Uterus (tissue), 4 donors: Measurements from ENCODE around the gene PSMB10. TPM values are rescaled to one million over a fixed set of nuclear protein-coding genes. Genes with fewer than 3 reads are reported as not detected.

Experiments
- DNase-seq, 2 donors: peaks; one replicate each; pipeline ENCODE4 v3.0.0-alpha.2; 2019 to 2020
- H3K27ac ChIP-seq, 2 donors: fragments of 200-600 bp; sonication (generic); 1 replicate in 1 of 2; 2 replicates in 1 of 2; pipeline ENCODE4 v1.5.1; 2016 to 2018
- H3K27me3 ChIP-seq, 2 donors: fragments of 200-600 bp; sonication (generic); one replicate each; pipeline ENCODE4 v1.5.1; 2018 to 2019; ENCODE audit warnings: control low read depth in 1 of 2
- H3K36me3 ChIP-seq, 2 donors: fragments of 200-600 bp; sonication (generic); one replicate each; pipeline ENCODE4 v1.5.1; 2019; ENCODE audit warnings: control low read depth in 1 of 2
- H3K4me1 ChIP-seq, 2 donors: fragments of 200-600 bp; sonication (generic); one replicate each; pipeline ENCODE4 v1.5.1; 2018 to 2019; ENCODE audit warnings: control low read depth in 1 of 2
- H3K4me3 ChIP-seq, 2 donors: fragments of 200-600 bp; sonication (generic); 1 replicate in 1 of 2; 2 replicates in 1 of 2; pipeline ENCODE4 v1.5.1; 2018 to 2019; ENCODE audit warnings: mild to moderate bottlenecking in 1 of 2
- H3K9me3 ChIP-seq, 2 donors: fragments of 200-600 bp; sonication (generic); one replicate each; pipeline ENCODE4 v1.5.1; 2019; ENCODE audit warnings: control low read depth in 1 of 2
- POLR2A ChIP-seq, 2 donors: fragments of 450-650 bp; IDR thresholded peaks; one replicate each; pipeline ENCODE4 v1.6.1; 2016; ENCODE audit warnings: antibody characterized with exemption in 2 of 2, mild to moderate bottlenecking in 1 of 2, moderate library complexity in 1 of 2
- intact Hi-C: fragments of 100-400 bp; cut with DNase I; formaldehyde crosslinking; loops from one replicate; pipeline ENCODE4 v1.15.1; 2023; ENCODE audit warnings: low total_unique reads
- small RNA-seq: library from RNA; depleted of rRNA; stranded (forward); fragments of <200 nt; gene quantifications from one replicate; pipeline ENCODE3, GENCODE V24; 2016
- total RNA-seq, 4 donors: library from RNA; depleted of rRNA in 3 of 4; stranded (reverse); fragments of >200 nt in 3 of 4; gene quantifications; one replicate each; pipeline versions ENCODE4 v1.1.0 to v1.2.4, GENCODE V29; 2014 to 2023
- TF ChIP-seq, protein P1 (sequence below), 4 experiments: fragments of 200-600 bp in 2 of 4; fragments of 450-650 bp in 2 of 4; sonication (generic) in 2 of 4; IDR thresholded peaks; one replicate each; pipeline ENCODE4 v1.5.1; 2016 to 2019; ENCODE audit warnings: antibody characterized with exemption in 4 of 4, mild to moderate bottlenecking in 2 of 4, moderate library complexity in 1 of 4
- donor health status: DM: yes; HTN: yes; CAD: no.

Gene PSMB10
- total RNA-seq, 4 donors from 2014 or later: 9.5 to 30.7 (median 15.3) TPM

- no peaks in the 10 kb centered on the region for H3K27me3 ChIP-seq
- no peak for DNase-seq
- no peaks in the 10 kb centered on the region for H3K36me3 ChIP-seq
- peak overlapping the region in 1 of 2 donors; percentile 76 for H3K27ac ChIP-seq
- peaks cover 0 to 5% of the 10 kb centered on the region in 2 donors for H3K4me1 ChIP-seq
- intact Hi-C loops: no loop called here
- no peak overlapping the region for H3K4me3 ChIP-seq
- TF ChIP-seq POLR2A (IDR thresholded peaks at IDR 0.05): no peak
- TF ChIP-seq, protein P1, sequence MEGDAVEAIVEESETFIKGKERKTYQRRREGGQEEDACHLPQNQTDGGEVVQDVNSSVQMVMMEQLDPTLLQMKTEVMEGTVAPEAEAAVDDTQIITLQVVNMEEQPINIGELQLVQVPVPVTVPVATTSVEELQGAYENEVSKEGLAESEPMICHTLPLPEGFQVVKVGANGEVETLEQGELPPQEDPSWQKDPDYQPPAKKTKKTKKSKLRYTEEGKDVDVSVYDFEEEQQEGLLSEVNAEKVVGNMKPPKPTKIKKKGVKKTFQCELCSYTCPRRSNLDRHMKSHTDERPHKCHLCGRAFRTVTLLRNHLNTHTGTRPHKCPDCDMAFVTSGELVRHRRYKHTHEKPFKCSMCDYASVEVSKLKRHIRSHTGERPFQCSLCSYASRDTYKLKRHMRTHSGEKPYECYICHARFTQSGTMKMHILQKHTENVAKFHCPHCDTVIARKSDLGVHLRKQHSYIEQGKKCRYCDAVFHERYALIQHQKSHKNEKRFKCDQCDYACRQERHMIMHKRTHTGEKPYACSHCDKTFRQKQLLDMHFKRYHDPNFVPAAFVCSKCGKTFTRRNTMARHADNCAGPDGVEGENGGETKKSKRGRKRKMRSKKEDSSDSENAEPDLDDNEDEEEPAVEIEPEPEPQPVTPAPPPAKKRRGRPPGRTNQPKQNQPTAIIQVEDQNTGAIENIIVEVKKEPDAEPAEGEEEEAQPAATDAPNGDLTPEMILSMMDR (IDR thresholded peaks at IDR 0.05): no peak
- H3K9me3 ChIP-seq: no peaks in the 10 kb centered on the region
Measured at GRCh38 chr16:67885545-67885944, 51.1 kb downstream of the PSMB10 start.

DNA sequence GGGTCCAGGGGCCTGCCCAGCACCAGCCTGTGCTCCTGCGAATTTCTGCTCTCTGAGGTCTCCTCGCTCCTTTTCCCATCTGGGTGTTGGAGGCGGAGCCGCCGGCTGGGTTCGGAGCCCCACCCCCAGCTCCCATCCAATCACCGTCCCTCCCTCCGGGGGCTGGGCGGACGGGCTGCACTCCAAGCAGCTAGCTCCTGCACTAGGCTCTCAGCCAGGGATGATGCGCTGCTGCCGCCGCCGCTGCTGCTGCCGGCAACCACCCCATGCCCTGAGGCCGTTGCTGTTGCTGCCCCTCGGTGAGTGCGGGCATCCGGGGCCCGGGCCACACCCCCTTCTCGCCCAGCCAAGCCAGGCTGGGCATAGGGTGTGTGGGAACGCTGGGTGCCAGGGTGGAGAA is 52.0 kb downstream of the PSMB10 start, which contains the start of gene NRN1L:
Gene NRN1L (plus strand): TSS at position 202 of the 400 bp plus-strand sequence. CDS start 19 bp downstream, at position 221.
- TF ChIP-seq, protein P1 (IDR thresholded peaks at IDR 0.05): no peak
- peak in 1 of 2 donors; percentile 17 for TF ChIP-seq POLR2A (IDR thresholded peaks at IDR 0.05)
- peaks cover 0 to 5% of the 10 kb centered on the region in 2 donors for H3K4me1 ChIP-seq
- no peaks in the 10 kb centered on the region for H3K9me3 ChIP-seq
- intact Hi-C loops: loop anchor here (5.0 kb wide), 1 partner anchor 43 kb away; no protein-coding TSS in a partner anchor
- no peaks in the 10 kb centered on the region for H3K36me3 ChIP-seq
- H3K4me3 ChIP-seq: no peak within 1 kb of the TSS
- no peaks in the 10 kb centered on the region for H3K27me3 ChIP-seq
- H3K27ac ChIP-seq: peak within 1 kb of the TSS; percentile 60 to 76
- DNase-seq: peak; percentile 92 to 93

Small RNA genes lying within 50 kb of the gene (small RNA-seq; reads per million reads assigned to genes)
- gene NRN1L: not detected

Other genes with a start within 250 kb of the PSMB10 start
- gene GFOD2, start 217.5 kb downstream of the PSMB10 start, total RNA-seq: 10 to 100 TPM; 11.0 to 28.5 (median 26.3) TPM
- 10 to 100 TPM in 1 of 4 donors, 1 to 10 TPM in 3; 4.9 to 22.7 (median 8.5) TPM for gene RANBP10, start 130.3 kb downstream of the PSMB10 start, total RNA-seq
- gene TSNAXIP1, start 130.0 kb downstream of the PSMB10 start, total RNA-seq: 1 to 10 TPM; 2.7 to 4.9 (median 3.6) TPM
- gene THAP11, start 94.5 kb downstream of the PSMB10 start, total RNA-seq: 100 to 1,000 TPM in 1 of 4 donors, 10 to 100 TPM in 3; 43.3 to 105 (median 57.6) TPM
- 10 to 100 TPM; 43.8 to 76.1 (median 65.4) TPM for gene NUTF2, start 89.9 kb downstream of the PSMB10 start, total RNA-seq
- gene CENPT, start 89.2 kb downstream of the PSMB10 start, total RNA-seq: 10 to 100 TPM; 29.4 to 70.2 (median 52.8) TPM
- gene EDC4, start 63.8 kb downstream of the PSMB10 start, total RNA-seq: 10 to 100 TPM; 19.4 to 63.7 (median 50.7) TPM
- gene NRN1L, start 52.0 kb downstream of the PSMB10 start, total RNA-seq: 1 to 10 TPM in 1 of 4 donors, not detected in 3; 2.1 TPM
- gene PSKH1, start 43.6 kb downstream of the PSMB10 start, total RNA-seq: 10 to 100 TPM in 3 of 4 donors, 1 to 10 TPM in 1; 3.1 to 34.3 (median 24.5) TPM
- gene CTRL, start 5.0 kb downstream of the PSMB10 start, total RNA-seq: 1 to 10 TPM in 1 of 4 donors, not detected in 3; 1.0 TPM
- 10 to 100 TPM; 11.0 to 75.2 (median 12.4) TPM for gene LCAT, start 7.3 kb upstream of the PSMB10 start, total RNA-seq
- gene SLC12A4, start 31.8 kb upstream of the PSMB10 start, total RNA-seq: 100 to 1,000 TPM in 1 of 4 donors, 10 to 100 TPM in 3; 25.6 to 137 (median 62.3) TPM
- under 1 TPM in 1 of 4 donors, not detected in 3; 0.14 TPM for gene DPEP3, start 43.6 kb upstream of the PSMB10 start, total RNA-seq
- 1 to 10 TPM in 1 of 4 donors, under 1 TPM in 2, not detected in 1; 0.77 to 2.3 (median 0.83) TPM for gene DPEP2, start 62.6 kb upstream of the PSMB10 start, total RNA-seq
- gene DPEP2NB, start 79.1 kb upstream of the PSMB10 start, total RNA-seq: not detected
- gene DDX28, start 86.4 kb upstream of the PSMB10 start, total RNA-seq: 10 to 100 TPM in 2 of 4 donors, 1 to 10 TPM in 2; 2.9 to 14.1 (median 11.8) TPM
- 10 to 100 TPM in 1 of 4 donors, 1 to 10 TPM in 3; 2.0 to 18.4 (median 5.6) TPM for gene DUS2, start 86.4 kb upstream of the PSMB10 start, total RNA-seq
- 10 to 100 TPM; 22.6 to 74.0 (median 48.4) TPM for gene NFATC3, start 148.5 kb upstream of the PSMB10 start, total RNA-seq